ENCODE results near the gene SLC6A7. TPM values are rescaled to one million over a fixed set of nuclear protein-coding genes. Genes with fewer than 3 reads are reported as not detected.

Gene SLC6A7
- total RNA-seq, 1 donor from 2014 or later: not detected

DNA sequence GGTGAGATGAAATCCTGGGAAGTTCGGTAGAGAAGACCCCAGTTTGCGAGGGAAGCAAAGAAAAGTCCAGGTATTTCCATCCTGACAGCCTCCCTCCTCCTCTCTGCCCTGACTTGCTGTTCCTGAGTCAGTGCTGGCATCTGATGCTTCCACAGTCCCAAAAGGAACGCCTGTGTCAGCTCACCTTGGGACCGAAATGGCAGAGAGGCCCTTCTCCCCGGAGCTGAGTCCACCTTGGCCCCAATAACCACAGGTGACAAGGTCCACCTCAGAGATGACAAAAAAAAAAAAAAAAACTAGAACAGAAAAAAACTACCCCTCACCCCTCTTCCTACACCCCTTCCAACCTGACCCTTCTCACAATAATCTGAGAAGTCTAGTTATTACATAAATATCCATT lies 31.6 kb downstream of the SLC6A7 start:
- no peak overlapping the region for H3K4me3 ChIP-seq (ENCODE audit: low read depth, low read length)
- TF ChIP-seq, protein P1, sequence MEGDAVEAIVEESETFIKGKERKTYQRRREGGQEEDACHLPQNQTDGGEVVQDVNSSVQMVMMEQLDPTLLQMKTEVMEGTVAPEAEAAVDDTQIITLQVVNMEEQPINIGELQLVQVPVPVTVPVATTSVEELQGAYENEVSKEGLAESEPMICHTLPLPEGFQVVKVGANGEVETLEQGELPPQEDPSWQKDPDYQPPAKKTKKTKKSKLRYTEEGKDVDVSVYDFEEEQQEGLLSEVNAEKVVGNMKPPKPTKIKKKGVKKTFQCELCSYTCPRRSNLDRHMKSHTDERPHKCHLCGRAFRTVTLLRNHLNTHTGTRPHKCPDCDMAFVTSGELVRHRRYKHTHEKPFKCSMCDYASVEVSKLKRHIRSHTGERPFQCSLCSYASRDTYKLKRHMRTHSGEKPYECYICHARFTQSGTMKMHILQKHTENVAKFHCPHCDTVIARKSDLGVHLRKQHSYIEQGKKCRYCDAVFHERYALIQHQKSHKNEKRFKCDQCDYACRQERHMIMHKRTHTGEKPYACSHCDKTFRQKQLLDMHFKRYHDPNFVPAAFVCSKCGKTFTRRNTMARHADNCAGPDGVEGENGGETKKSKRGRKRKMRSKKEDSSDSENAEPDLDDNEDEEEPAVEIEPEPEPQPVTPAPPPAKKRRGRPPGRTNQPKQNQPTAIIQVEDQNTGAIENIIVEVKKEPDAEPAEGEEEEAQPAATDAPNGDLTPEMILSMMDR (conservative IDR thresholded peaks at IDR 0.05; ENCODE audit: low read depth, low read length): no peak
- no peak for DNase-seq (ENCODE audit: low read depth)

DNA sequence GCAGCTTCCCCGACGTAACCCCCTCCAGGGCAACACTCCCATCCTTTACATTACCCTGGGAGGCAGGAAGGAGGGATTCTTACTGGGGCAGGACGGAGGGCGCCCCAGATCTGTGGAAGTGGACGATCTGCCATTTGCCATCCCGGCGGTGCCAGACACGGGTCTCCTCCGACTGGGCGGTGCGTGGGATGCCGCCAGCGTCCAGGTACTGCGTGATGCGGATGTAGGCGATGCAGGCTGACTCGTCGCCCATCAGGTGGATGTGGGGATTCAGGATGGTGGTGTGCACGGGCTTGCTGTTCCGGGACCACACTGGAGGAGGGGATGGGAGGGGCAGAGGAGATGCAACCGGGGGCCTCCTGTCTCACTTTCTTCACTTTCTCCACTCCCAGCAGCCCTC lies 33.0 kb downstream of the SLC6A7 start:
- H3K4me3 ChIP-seq (ENCODE audit: low read depth, low read length): no peak overlapping the region
- DNase-seq (ENCODE audit: low read depth): no peak
- TF ChIP-seq, protein P1 (conservative IDR thresholded peaks at IDR 0.05; ENCODE audit: low read depth, low read length): no peak

DNA sequence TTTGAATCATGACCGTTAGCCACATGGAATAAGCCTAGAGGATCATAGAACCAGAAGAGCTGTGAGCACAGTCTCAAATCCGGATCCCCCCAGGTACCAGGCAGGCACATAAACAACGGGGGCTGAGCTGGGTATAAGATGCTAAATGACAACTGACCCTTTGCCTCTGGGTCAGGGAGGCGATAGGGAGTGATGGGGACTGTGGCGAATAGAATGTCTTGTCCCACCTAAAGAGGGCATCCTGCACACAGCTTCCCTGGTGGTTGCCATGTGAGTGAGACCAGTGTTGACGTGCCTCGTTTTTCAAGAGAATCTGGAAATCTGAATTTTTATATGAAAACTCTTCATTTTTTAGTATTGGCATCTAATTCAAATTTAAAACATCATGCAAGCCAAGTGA lies 33.6 kb downstream of the SLC6A7 start:
- TF ChIP-seq, protein P1 (conservative IDR thresholded peaks at IDR 0.05; ENCODE audit: low read depth, low read length): no peak
- DNase-seq (ENCODE audit: low read depth): no peak
- no peak overlapping the region for H3K4me3 ChIP-seq (ENCODE audit: low read depth, low read length)

DNA sequence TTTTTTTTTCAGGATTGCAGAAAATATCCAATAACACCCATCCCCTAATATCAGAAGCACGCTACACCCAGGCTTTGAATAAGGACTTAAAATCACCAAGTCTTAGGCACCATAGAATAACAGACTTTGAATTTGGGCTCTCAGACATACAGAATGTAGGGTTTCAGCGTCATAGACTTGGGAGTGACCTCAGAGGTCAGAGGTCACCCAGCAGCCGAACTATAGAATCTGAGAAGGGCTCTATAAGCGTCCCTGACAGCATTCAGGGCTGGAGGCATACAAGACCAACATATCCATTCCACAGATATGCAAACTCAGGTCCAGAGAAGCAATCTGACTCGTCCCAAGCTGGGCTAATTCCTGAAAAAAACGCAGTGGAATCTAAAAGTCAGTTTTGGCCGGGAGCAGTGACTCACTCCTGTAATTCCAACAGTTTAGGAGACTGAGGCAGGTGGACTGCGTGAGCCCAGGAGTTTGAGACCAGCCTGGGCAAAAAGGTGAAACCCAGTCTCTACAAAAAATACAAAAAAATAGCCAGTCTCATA lies 34.7 kb downstream of the SLC6A7 start:
- DNase-seq (ENCODE audit: low read depth): no peak
- TF ChIP-seq, protein P1 (conservative IDR thresholded peaks at IDR 0.05; ENCODE audit: low read depth, low read length): no peak
- H3K4me3 ChIP-seq (ENCODE audit: low read depth, low read length): no peak overlapping the region

DNA sequence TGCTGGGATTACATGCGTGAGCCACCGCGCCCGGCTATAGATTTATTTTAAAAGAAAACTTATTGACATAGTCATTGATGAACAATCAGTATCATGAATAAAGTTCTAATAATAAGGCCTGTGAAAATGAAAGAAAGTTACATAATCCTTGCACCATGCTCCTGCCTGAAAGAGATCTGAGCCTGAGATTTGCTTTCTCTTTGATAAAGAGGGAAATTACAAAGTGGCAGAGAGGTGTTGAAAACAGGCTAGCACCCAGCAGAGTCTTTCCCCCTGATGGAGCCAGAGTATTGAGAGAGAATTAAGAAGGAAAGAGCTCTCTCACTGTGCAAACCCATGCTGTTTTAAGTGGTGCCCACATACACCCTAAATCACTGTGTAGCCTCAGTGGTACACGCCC lies 37.2 kb downstream of the SLC6A7 start:
- DNase-seq (ENCODE audit: low read depth): no peak
- TF ChIP-seq, protein P1 (conservative IDR thresholded peaks at IDR 0.05; ENCODE audit: low read depth, low read length): no peak
- H3K4me3 ChIP-seq (ENCODE audit: low read depth, low read length): no peak overlapping the region

DNA sequence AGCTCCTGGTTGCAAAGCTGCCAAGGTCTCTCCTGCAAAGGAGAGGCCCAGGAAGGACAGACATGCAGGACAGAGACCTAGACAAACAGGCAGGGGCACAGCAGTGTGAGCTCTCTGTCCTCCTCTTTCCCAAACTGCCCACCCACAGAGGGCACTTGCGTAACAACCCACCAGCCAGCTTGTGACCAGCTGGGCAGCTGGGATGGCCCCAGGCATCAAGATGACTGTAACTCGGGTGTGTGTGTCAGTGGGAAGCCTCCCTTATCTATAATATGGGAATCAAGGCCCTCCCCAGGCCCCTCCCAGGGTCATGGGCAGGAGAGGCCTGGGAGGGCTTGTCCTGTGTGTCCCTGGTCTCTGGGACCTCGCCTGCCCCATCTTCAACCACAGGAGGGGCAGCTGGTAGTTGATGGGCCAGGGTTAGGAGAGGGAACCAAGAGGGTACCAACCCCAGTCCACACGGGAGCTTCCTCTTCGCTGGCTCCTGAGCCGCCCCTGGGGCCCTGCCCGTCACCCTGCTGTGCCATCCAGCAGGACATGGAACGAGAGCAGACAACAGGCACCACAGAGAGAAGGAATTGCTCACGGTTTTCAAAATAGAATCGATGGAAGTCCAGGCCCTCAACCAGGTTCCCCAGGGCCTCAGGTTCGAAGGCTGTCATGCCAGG lies 37.9 kb downstream of the SLC6A7 start:
- H3K4me3 ChIP-seq (ENCODE audit: low read depth, low read length): no peak overlapping the region
- DNase-seq (ENCODE audit: low read depth): no peak
- TF ChIP-seq, protein P1 (conservative IDR thresholded peaks at IDR 0.05; ENCODE audit: low read depth, low read length): no peak

DNA sequence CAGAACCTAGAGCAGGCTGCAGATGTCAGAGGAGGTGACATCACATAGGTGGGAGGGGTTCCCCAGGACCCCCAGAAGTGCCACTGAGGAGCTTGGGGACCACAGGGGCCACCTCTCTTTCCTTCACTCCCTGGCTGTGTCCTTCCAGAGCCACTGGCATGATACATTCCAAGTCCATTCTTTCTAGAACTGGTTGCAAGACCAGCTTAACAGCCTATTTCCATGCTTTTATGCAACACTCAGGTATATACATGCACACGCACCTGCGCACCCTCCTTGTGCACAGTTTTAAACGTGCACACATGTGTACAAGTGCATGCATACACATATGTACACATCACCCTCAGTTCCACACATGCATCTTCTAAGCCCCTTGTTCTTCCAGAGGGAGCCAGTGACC lies 39.7 kb downstream of the SLC6A7 start:
- DNase-seq (ENCODE audit: low read depth): no peak
- no peak overlapping the region for H3K4me3 ChIP-seq (ENCODE audit: low read depth, low read length)
- TF ChIP-seq, protein P1 (conservative IDR thresholded peaks at IDR 0.05; ENCODE audit: low read depth, low read length): no peak

Measured in epithelial cell of proximal tubule (primary cell).